Fibroblast of pulmonary artery (primary cell): ENCODE measurements around the gene MYD88.
A peak's percentile ranks its signal among the peaks of the same experiment; 100 is the strongest.
"Not testable (repeated sequence)": the region's sequence is repeated elsewhere in the genome, so short reads cannot be mapped to it uniquely, and the experiment has no call there.

Source experiments
- DNase-seq: peaks from one replicate; pipeline ENCODE4 v3.0.0-alpha.2; 2010; ENCODE audit warnings: low read depth
- H3K4me3 ChIP-seq: replicated peaks from 2 replicates; pipeline ENCODE4 v1.5.1; 2011; ENCODE audit warnings: low read depth, mild to moderate bottlenecking, control low read depth, low read length, moderate library complexity
- TF ChIP-seq, protein P1 (sequence below): IDR thresholded peaks from 2 replicates; pipeline ENCODE4 v1.5.1; 2011; ENCODE audit warnings: mild to moderate bottlenecking, control low read depth, low read length, inconsistent platforms; ENCODE audit errors: missing control alignments

Gene MYD88

GRCh38 chr3:38128303-38128655 lies 10.2 kb upstream of the MYD88 start:
- no peak for DNase-seq
- no peak overlapping the region for H3K4me3 ChIP-seq
- TF ChIP-seq, protein P1, sequence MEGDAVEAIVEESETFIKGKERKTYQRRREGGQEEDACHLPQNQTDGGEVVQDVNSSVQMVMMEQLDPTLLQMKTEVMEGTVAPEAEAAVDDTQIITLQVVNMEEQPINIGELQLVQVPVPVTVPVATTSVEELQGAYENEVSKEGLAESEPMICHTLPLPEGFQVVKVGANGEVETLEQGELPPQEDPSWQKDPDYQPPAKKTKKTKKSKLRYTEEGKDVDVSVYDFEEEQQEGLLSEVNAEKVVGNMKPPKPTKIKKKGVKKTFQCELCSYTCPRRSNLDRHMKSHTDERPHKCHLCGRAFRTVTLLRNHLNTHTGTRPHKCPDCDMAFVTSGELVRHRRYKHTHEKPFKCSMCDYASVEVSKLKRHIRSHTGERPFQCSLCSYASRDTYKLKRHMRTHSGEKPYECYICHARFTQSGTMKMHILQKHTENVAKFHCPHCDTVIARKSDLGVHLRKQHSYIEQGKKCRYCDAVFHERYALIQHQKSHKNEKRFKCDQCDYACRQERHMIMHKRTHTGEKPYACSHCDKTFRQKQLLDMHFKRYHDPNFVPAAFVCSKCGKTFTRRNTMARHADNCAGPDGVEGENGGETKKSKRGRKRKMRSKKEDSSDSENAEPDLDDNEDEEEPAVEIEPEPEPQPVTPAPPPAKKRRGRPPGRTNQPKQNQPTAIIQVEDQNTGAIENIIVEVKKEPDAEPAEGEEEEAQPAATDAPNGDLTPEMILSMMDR: no peak

DNA sequence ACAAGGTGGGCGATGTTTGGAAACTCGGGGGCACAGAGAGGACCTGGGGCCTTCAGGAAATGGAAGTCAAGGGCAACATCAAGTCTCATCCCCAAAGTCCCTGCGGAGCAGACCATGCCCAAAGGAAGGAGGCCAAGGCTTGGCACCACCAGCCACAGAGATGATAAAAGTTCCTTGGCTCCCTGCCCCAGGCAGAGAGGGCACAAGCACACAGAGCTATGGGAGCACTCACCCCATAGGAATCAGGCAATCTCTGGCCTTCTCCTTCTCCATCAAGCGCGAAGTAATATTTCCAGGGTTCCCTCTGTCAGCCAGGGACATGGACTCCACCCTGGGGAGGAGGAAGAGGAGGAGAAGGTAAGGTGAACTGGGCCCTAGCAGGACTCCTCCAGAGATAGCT lies 9.4 kb upstream of the MYD88 start:
- no peak overlapping the region for H3K4me3 ChIP-seq
- no peak for DNase-seq
- TF ChIP-seq, protein P1: no peak

GRCh38 chr3:38130631-38131065 lies 7.8 kb upstream of the MYD88 start:
- DNase-seq: no peak
- no peak overlapping the region for H3K4me3 ChIP-seq
- TF ChIP-seq, protein P1: no peak

DNA sequence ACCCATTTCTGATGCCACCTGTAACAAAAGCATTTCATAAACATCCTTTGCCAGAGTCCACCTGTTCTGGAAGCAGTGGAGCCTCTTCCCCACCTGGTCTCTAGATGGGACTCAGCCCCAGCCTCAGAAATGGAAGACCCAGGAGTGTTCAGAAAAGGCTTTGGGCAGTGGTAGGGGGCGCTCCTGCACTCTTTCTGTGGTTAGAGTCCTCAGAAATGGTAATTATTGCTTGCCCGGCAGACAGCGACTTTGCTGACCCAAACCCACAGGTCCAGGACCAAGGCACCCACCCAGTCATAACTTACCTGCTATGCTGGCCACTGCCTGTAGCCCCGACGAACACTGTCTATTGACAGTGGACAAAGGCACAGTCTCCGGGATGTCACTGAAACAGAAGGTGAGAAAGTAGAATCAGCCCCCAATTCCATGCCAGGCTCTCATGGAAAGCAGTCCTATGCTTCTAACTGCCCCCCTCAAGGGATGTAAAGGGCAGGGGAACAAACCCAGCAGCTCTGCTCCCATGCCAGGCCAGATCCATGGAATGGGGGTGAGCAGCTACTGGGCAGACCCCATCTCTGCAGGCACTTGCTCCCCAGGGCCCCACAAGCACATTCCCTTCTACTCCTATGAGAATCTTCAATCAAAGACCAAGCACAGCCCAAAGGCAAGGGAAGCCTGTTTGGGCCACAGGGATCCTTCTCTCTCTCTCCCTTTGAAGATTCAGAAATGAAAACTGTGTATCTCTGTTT lies 6.7 kb upstream of the MYD88 start:
- TF ChIP-seq, protein P1: peak; percentile 71
- no peak overlapping the region for H3K4me3 ChIP-seq
- DNase-seq: peak; percentile 60

DNA sequence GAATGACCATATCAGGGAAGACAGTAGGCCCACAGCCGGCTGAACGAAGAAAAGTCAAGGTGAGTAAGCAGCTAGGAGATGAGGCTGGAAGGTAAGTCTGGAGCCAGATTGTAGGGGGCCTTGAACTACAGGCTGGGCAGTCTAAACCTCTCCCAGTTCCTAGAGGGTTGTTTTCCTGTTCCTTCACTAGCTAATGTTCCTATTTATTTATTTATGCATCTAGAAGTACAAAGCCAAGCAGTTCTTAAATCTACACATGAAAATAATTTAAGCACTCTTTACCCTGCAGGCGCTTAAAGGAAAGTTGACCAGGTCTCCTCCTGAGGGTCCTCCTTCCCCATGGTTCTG lies 5.3 kb upstream of the MYD88 start:
- DNase-seq: no peak
- no peak overlapping the region for H3K4me3 ChIP-seq
- TF ChIP-seq, protein P1: no peak

DNA sequence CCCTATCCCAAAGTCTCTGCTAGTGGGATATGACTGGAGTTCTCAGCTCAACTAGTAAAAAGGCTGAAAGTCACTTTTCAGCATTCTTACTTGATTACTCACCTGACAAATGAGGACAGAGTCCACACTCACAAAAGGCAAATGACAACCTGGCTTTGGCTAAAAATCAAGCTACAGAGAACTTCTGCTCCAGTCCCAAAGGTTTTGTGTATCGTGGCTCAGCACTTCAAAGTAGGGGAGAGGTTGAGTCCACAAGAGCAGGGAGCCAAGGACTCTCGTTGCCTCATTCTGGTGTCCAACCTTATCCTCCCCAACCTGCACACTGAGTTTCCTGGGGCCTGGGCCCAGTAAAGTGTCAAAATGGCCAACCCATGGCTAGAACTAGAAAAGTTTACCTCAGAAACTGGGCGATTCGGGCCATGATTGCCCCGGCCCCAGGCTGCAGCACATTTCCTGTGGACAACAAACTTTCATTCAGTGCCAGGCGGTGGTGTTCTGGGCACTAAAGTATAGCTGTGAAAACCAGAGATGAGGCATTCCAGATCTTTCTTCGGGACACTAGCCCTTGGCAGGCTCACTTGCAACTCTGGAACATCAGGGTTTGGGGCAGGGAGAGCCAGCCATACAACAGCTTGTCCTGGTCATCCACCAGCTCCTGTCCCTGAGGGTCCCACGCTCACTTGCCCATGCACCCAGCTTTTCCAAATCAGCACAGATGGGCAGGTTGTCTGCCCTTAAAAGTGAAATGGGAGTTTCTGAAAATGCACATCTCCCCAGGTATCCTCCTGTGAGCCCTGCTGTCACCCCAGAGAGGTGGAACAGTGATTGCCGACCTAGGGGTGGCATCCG lies 4.7 kb upstream of the MYD88 start:
- TF ChIP-seq, protein P1: no peak
- no peak overlapping the region for H3K4me3 ChIP-seq
- no peak for DNase-seq

- DNase-seq, H3K4me3 ChIP-seq: not testable (repeated sequence)
Observed at GRCh38 chr3:38134517-38135143, 3.8 kb upstream of the MYD88 start.

- DNase-seq: not testable (repeated sequence)
Observed at GRCh38 chr3:38135621-38136277, 2.7 kb upstream of the MYD88 start.

More at GRCh38 chr3:38135621-38136277, 2.7 kb upstream of the MYD88 start:
- peak overlapping the region; percentile 83 for H3K4me3 ChIP-seq
